NCI-H82 (cell line): ENCODE measurements around the gene C11orf16.
"Not testable (repeated sequence)": the region's sequence is repeated elsewhere in the genome, so short reads cannot be mapped to it uniquely, and the experiment has no call there.

Experiments used
- DNase-seq: peaks from one replicate; lab custom pipeline; 2025; lab: John Stamatoyannopoulos, UW

C11orf16 gene

GRCh38 chr11:8891185-8891584 lies 41.6 kb downstream of the C11orf16 start:
- not testable (repeated sequence) for DNase-seq

DNA sequence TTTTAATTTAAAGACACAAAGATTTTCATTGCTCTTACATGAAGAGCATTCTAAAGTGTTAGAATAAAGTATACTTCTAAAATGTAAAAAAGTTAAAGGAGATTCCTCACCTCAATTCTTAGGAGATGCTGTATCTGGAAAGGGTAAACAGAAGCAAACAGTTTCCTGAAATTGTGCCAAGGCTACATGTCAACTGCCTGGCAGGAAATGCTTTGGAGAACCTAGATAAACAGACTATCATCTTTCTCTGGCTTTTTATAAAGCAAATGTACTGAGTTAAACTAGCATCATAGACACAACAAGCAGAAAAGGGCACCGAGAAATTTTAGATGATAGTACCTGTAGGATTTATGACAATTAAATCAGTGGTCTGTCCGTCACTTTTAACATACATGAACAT lies 46.4 kb downstream of the C11orf16 start:
- DNase-seq: no peak

GRCh38 chr11:8881585-8881984 lies 51.2 kb downstream of the C11orf16 start:
- not testable (repeated sequence) for DNase-seq

- no peak for DNase-seq
Measured at GRCh38 chr11:8878771-8879170, 54.0 kb downstream of the C11orf16 start.

GRCh38 chr11:8873741-8874405 lies 58.9 kb downstream of the C11orf16 start:
- no peak for DNase-seq

DNA sequence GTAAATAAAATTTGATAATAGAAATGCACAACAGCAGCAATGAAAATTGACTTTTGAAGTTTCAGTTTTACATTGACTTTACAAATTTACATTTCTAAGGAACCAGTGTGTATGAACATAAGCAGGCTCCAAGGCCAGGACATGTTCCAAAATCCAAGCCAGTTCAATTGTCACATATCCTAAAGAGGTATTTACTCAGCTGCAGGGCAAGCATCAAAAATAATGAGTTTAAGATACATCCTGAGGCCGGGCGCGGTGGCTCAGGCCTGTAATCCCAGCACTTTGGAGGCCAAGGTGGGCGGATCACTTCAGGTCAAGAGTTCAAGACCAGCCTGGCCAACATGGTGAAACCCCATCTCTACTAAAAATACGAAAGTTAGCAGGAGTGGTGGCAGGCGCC lies 60.8 kb downstream of the C11orf16 start:
- no peak for DNase-seq

GRCh38 chr11:8871171-8871775 lies 61.5 kb downstream of the C11orf16 start:
- peak; percentile 84 for DNase-seq

GRCh38 chr11:8870411-8871170 lies 62.2 kb downstream of the C11orf16 start:
- DNase-seq: peak; percentile 80
